Measurements from ENCODE around the gene PELI2.

DNA sequence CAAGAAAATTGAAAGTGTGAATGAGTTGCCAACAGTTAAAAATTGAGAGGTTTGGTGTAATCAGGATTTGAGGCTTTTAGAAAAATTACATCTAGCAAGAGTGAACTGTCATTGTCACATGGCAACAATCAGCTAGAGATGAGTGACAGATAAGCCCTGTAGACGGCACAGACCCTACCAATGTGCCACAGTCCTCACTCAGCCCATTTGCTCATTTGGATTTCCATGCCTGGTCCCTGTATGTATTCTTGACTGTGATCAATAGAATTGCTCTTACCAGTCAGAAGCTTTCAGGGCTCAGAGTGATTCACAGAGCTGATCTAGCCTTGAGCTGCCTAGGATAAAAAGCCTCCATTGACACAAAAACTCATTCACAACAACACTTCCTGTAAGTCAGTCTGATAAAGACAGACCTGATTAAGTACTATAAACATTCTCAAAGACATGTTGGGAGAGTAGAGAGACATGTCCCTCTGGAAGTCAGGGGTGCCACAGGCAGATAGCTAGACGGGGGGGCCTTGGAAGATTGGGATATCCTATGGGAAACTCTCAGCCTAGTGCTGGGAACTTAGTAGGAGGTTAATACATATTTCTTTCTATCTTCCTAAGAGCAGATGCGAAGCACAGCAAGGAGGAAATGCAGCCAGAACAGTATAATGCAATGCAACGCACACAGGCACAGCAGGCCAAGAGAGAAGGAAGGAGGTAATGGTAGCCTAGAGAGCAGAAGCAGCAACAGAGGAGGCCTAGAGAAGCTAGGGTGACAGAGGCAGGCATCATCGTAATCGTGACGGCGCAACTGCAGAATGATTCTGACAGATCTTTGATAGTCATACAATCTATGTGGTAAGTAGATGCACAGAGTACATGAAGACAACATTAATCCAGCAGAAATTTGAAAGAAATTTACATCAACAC lies 2.0 kb upstream of the PELI2 start:
- TF ChIP-seq, protein P1, sequence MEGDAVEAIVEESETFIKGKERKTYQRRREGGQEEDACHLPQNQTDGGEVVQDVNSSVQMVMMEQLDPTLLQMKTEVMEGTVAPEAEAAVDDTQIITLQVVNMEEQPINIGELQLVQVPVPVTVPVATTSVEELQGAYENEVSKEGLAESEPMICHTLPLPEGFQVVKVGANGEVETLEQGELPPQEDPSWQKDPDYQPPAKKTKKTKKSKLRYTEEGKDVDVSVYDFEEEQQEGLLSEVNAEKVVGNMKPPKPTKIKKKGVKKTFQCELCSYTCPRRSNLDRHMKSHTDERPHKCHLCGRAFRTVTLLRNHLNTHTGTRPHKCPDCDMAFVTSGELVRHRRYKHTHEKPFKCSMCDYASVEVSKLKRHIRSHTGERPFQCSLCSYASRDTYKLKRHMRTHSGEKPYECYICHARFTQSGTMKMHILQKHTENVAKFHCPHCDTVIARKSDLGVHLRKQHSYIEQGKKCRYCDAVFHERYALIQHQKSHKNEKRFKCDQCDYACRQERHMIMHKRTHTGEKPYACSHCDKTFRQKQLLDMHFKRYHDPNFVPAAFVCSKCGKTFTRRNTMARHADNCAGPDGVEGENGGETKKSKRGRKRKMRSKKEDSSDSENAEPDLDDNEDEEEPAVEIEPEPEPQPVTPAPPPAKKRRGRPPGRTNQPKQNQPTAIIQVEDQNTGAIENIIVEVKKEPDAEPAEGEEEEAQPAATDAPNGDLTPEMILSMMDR (conservative IDR thresholded peaks at IDR 0.05 in 1 of 2, IDR thresholded peaks at IDR 0.05 in 1 of 2; ENCODE audit: low read depth in 1 of 2, low read length in 2 of 2) = no peak
- TF ChIP-seq EZH2 (IDR thresholded peaks at IDR 0.05; ENCODE audit: low read length, missing control alignments) = no peak
